ENCODE measurements around the gene NEMP1. TPM values are rescaled to one million over a fixed set of nuclear protein-coding genes. Genes with fewer than 3 reads are reported as not detected.
A peak's percentile ranks its signal among the peaks of the same experiment; 100 is the strongest.

The NEMP1 gene
- total and polyA plus RNA-seq, 10 of the 15 experiments (the other 5 are each of a cell fraction or from before 2014, with no cell fraction given) = 4.0 to 45.9 (median 19.8) TPM

GRCh38 chr12:57005980-57006808 lies 72.4 kb downstream of the NEMP1 start, which contains the start of gene ZBTB39:
TSS of gene ZBTB39 (minus strand) at chr12:57006546. CDS start at chr12:57004917, 1,629 bp downstream.
- H3K27me3 ChIP-seq (replicated peaks in 1 of 2; ENCODE audit: control insufficient read depth in 2 of 2, insufficient read depth in 2 of 2, low read length in 1 of 2) = no peaks in the 10 kb centered on the region
- RAD21 ChIA-PET (ENCODE audit: unreplicated experiment) = interaction anchor here (1.1 to 5.8 kb wide), 3 partner anchors 59 to 106 kb away, joined by 3 to 44 read pairs (median 20); partner anchors contain the start of gene STAT6
- FAIRE-seq (no peak), ATAC-seq (peak; percentile 82), DNase-seq (ENCODE audit: low read depth, low spot score) (no peak)
- no TSS peak for BruUV-seq (replicated peaks)
- H3K36me3 ChIP-seq (ENCODE audit: control insufficient read depth in 2 of 2, insufficient read depth in 2 of 2, low read length in 1 of 2) = peaks cover 1 to 6% of the 10 kb centered on the region in 2 experiments; a peak in 1 of 4 replicates
- POLR2A ChIA-PET = interaction anchor here (1.1 to 1.2 kb wide), 2 partner anchors 105 to 106 kb away, joined by 3 to 5 read pairs; partner anchors contain the start of gene STAT6
- H2AFZ ChIP-seq (ENCODE audit: control insufficient read depth, low read depth, low read length) = peak within 1 kb of the TSS; percentile 62
- H3K27ac ChIP-seq (ENCODE audit: control insufficient read depth, insufficient read depth) = peak within 1 kb of the TSS; percentile 28; the same call in 1 of the 2 replicates
- H4K20me1 ChIP-seq (ENCODE audit: control insufficient read depth, insufficient read depth) = no peaks in the 10 kb centered on the region
- H3K9me3 ChIP-seq (replicated peaks; ENCODE audit: control insufficient read depth, insufficient read depth, low read length) = no peaks in the 10 kb centered on the region
- in situ Hi-C loops (cut with MboI) (no loop called here), intact Hi-C loops (cut with micrococcal nuclease; ENCODE audit: unreplicated experiment) (no loop called here)
- SMC1A ChIA-PET (ENCODE audit: uncharacterized antibody, unreplicated experiment) = interaction anchor here (1.7 to 12.3 kb wide), 4 partner anchors 18 to 247 kb away, joined by 4 to 125 read pairs (median 32); partner anchors contain the start of genes HSD17B6 and STAT6
- H3K4me3 ChIP-seq = peak within 1 kb of the TSS; percentile 93
- peak within 1 kb of the TSS; percentile 81 for H3K9ac ChIP-seq (ENCODE audit: control insufficient read depth, insufficient read depth, low read length)
- CTCF ChIA-PET = interaction anchor here (0.6 to 12.1 kb wide), 21 partner anchors 10 to 280 kb away, joined by 3 to 177 read pairs (median 5); partner anchors contain the start of genes HSD17B6, PRIM1 and STAT6
- H3K79me2 ChIP-seq (ENCODE audit: control insufficient read depth, insufficient read depth, low read length) = peaks cover 6% of the 10 kb centered on the region
- peak within 1 kb of the TSS; percentile 72 for H3K4me2 ChIP-seq (ENCODE audit: control insufficient read depth, insufficient read depth)
- peaks cover 10% of the 10 kb centered on the region for H3K4me1 ChIP-seq (ENCODE audit: control insufficient read depth, insufficient read depth, low read length)
- WGBS (ENCODE audit: insufficient coverage, insufficient replicate concordance, low lambda C conversion rate, missing lambda C conversion rate) = under 1% methylated on average over 40 of the region's 94 CpGs
- TF ChIP-seq SPI1 (IDR thresholded peaks at IDR 0.05; ENCODE audit: borderline replicate concordance, insufficient read depth, low read depth, low read length) = no peak
- peak; percentile 53; the same call in 1 of the 2 replicates for TF ChIP-seq POLR2AphosphoS5 (IDR thresholded peaks at IDR 0.05; ENCODE audit: low read length)
- peak; percentile 48 to 61 (median 58) for TF ChIP-seq CTCF (IDR thresholded peaks at IDR 0.05 in 2 of 3, conservative IDR thresholded peaks at IDR 0.05 in 1 of 3; ENCODE audit: control insufficient read depth in 2 of 3, extremely low read depth in 1 of 3, insufficient read depth in 1 of 3, low read depth in 3 of 3, low read length in 3 of 3)
- TF ChIP-seq EGR1 (IDR thresholded peaks at IDR 0.05; ENCODE audit: borderline replicate concordance in 1 of 2, low read depth in 2 of 2, low read length in 2 of 2) = peak in 1 of 2 experiments; percentile 79; a peak in 2 of 3 replicates
- TF ChIP-seq ZNF687 (IDR thresholded peaks at IDR 0.05) = 0 out of 2 replicates have a peak, but pooled peaks have one; percentile 28
- 0 out of 2 replicates have a peak, but pooled peaks have one; percentile 53 for TF ChIP-seq NKRF (conservative IDR thresholded peaks at IDR 0.05)
- 0 out of 2 replicates have a peak, but pooled peaks have one; percentile 63 for TF ChIP-seq LARP7 (IDR thresholded peaks at IDR 0.05)
- TF ChIP-seq CREM (IDR thresholded peaks at IDR 0.05; ENCODE audit: low read depth) = no peak
- peak; percentile 79 for TF ChIP-seq POLR2A (IDR thresholded peaks at IDR 0.05; ENCODE audit: low read depth, low read length)
- no peak for TF ChIP-seq KLF5 (IDR thresholded peaks at IDR 0.05; ENCODE audit: partially characterized antibody)
- TF ChIP-seq TAF1 (IDR thresholded peaks at IDR 0.05; ENCODE audit: borderline replicate concordance, low read depth, low read length) = peak; percentile 47; the same call in 1 of the 2 replicates
- peak; percentile 26; the same call in 1 of the 2 replicates for TF ChIP-seq RAD21 (IDR thresholded peaks at IDR 0.05; ENCODE audit: insufficient read depth, low read depth, low read length)
- TF ChIP-seq BMI1 (IDR thresholded peaks at IDR 0.05; ENCODE audit: borderline replicate concordance) = no peak
- TF ChIP-seq FOXM1 (IDR thresholded peaks at IDR 0.05; ENCODE audit: low read depth, low read length) = peak; percentile 72
